Stomach (tissue), 4 donors: ENCODE results near the gene CDIP1.

Experiments
- POLR2A ChIP-seq, 4 donors: fragments of 450-650 bp; IDR thresholded peaks; one replicate each; pipeline ENCODE4 v1.6.1; 2016; ENCODE audit warnings: antibody characterized with exemption in 4 of 4, control low read depth in 2 of 4, mild to moderate bottlenecking in 1 of 4, moderate library complexity in 1 of 4
- TF ChIP-seq, protein P1 (sequence below), 7 experiments: fragments of 450-650 bp in 4 of 7; fragments of 200-600 bp in 3 of 7; sonication (generic) in 3 of 7; IDR thresholded peaks; one replicate each; pipeline ENCODE4 v1.5.1; 2016 to 2019; ENCODE audit warnings: antibody characterized with exemption in 7 of 7, control low read depth in 2 of 7, mild to moderate bottlenecking in 1 of 7

DNA sequence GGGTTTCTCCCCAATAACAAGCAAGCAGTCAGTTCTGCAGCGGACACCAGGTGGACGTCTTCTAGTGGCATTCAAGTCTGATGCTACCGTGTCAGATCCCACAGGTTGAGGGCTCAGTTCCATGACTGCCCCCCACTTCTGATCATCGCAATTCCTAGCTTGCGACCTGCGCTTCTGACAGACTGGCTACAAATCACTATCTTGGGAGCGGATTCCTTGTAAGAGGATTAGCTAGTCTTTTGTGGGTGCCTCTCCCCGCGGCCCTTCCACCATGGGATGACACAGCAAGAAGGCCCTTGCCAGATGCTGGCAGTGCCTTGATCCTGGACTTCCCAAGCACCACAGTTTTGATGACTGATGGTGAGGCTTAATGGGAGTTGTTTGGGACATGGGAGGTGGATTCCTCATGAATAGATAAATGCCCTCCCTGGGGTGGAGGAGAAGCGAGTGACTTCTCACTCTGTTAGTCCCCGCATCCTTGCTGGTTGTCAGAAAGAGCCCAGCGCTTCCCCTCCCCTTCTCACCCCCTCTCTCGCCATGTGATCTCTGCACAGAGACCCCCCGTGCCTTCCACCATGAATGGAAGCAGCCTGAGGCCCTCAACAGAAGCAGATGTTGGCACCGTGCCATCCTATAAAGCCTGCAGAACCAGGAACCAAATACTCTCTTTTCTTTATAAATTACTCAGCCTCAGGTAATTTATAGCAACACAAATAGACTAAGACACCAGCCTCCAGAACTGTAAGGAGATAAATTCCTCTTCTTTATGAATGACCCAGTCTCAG, 19.1 kb downstream of the CDIP1 start:
- no peak for TF ChIP-seq POLR2A (IDR thresholded peaks at IDR 0.05)
- TF ChIP-seq, protein P1, sequence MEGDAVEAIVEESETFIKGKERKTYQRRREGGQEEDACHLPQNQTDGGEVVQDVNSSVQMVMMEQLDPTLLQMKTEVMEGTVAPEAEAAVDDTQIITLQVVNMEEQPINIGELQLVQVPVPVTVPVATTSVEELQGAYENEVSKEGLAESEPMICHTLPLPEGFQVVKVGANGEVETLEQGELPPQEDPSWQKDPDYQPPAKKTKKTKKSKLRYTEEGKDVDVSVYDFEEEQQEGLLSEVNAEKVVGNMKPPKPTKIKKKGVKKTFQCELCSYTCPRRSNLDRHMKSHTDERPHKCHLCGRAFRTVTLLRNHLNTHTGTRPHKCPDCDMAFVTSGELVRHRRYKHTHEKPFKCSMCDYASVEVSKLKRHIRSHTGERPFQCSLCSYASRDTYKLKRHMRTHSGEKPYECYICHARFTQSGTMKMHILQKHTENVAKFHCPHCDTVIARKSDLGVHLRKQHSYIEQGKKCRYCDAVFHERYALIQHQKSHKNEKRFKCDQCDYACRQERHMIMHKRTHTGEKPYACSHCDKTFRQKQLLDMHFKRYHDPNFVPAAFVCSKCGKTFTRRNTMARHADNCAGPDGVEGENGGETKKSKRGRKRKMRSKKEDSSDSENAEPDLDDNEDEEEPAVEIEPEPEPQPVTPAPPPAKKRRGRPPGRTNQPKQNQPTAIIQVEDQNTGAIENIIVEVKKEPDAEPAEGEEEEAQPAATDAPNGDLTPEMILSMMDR (IDR thresholded peaks at IDR 0.05): no peak
